Measurements from ENCODE around the gene IL1RAPL1.

Gene IL1RAPL1

DNA sequence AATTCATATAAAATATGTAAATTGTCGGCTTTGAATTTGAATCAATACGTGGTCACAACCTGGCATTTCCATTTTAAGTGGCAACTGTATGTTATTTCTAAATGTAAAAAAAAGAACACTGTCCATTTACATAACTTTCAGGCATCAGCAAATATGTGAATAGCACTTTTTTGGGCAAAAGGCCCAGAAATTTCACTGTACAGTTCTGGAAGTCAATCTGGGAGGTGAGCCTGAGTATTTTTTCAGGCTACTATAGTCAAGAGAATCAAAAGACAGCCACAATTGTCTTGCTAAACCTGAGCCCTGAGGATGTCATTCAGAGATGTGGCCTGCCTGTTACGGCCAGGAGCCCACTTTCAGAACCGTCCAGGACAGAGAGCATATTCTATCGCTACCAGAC is 1084.2 kb downstream of the IL1RAPL1 start:
- Histone ChIP-seq H3K4me3 (ENCODE audit: insufficient read depth, low read length, poor library complexity, severe bottlenecking) (no peak overlapping the region), H3K9me3 (ENCODE audit: insufficient read depth, low read length) (no peaks in the 10 kb centered on the region), H3K27ac (ENCODE audit: low read depth, low read length) (no peak overlapping the region), H3F3A (ENCODE audit: insufficient read depth) (no peaks in the 10 kb centered on the region), H3K36me3 (ENCODE audit: low read length) (no peaks in the 10 kb centered on the region), H3K27me3 (ENCODE audit: low read length) (no peaks in the 10 kb centered on the region), H3K9ac (ENCODE audit: low read length) (no peak overlapping the region), H3K9me2 (replicated peaks; ENCODE audit: insufficient read depth, low read length) (no peaks in the 10 kb centered on the region), H2AFZ (ENCODE audit: low read depth, low read length, severe bottlenecking) (no peak overlapping the region), H4K20me1 (ENCODE audit: low read depth, low read length) (no peaks in the 10 kb centered on the region), H3K79me2 (ENCODE audit: insufficient read depth, low read length) (no peaks in the 10 kb centered on the region), H3K4me2 (ENCODE audit: low read depth, low read length, poor library complexity, severe bottlenecking) (no peak overlapping the region)
- TF ChIP-seq, protein P1, sequence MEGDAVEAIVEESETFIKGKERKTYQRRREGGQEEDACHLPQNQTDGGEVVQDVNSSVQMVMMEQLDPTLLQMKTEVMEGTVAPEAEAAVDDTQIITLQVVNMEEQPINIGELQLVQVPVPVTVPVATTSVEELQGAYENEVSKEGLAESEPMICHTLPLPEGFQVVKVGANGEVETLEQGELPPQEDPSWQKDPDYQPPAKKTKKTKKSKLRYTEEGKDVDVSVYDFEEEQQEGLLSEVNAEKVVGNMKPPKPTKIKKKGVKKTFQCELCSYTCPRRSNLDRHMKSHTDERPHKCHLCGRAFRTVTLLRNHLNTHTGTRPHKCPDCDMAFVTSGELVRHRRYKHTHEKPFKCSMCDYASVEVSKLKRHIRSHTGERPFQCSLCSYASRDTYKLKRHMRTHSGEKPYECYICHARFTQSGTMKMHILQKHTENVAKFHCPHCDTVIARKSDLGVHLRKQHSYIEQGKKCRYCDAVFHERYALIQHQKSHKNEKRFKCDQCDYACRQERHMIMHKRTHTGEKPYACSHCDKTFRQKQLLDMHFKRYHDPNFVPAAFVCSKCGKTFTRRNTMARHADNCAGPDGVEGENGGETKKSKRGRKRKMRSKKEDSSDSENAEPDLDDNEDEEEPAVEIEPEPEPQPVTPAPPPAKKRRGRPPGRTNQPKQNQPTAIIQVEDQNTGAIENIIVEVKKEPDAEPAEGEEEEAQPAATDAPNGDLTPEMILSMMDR (IDR thresholded peaks at IDR 0.05; ENCODE audit: insufficient read depth, low read length, poor library complexity, severe bottlenecking): no peak

DNA sequence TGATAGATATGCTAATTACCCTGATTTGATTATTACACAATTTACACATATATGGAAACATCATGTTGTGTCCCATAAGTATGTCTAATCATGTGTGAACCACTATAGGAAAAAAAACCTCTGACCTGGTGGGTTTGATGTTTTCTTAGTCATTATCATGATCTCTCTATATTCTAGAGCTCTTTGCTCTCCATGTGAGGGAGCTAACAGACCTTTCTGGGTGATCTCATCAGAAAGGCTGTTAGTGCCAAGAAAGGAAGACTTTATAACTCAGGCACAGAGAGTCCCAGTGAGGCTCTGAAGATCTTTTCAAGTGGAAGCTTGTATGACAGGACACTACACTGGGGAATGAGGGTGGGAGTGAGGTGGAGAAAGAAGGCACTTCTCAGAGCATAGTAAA is 1100.4 kb downstream of the IL1RAPL1 start:
- Histone ChIP-seq H4K20me1 (ENCODE audit: low read depth, low read length) (no peaks in the 10 kb centered on the region), H3K4me2 (ENCODE audit: low read depth, low read length, poor library complexity, severe bottlenecking) (no peak overlapping the region), H3K27ac (ENCODE audit: low read depth, low read length) (no peak overlapping the region), H3K27me3 (ENCODE audit: low read length) (no peaks in the 10 kb centered on the region), H3K9me2 (replicated peaks; ENCODE audit: insufficient read depth, low read length) (no peaks in the 10 kb centered on the region), H2AFZ (ENCODE audit: low read depth, low read length, severe bottlenecking) (no peak overlapping the region), H3K36me3 (ENCODE audit: low read length) (no peaks in the 10 kb centered on the region), H3K9me3 (ENCODE audit: insufficient read depth, low read length) (no peaks in the 10 kb centered on the region), H3K9ac (ENCODE audit: low read length) (no peak overlapping the region), H3K79me2 (ENCODE audit: insufficient read depth, low read length) (no peaks in the 10 kb centered on the region), H3F3A (ENCODE audit: insufficient read depth) (no peaks in the 10 kb centered on the region), H3K4me3 (ENCODE audit: insufficient read depth, low read length, poor library complexity, severe bottlenecking) (no peak overlapping the region)
- no peak for TF ChIP-seq EZH2phosphoT487 (conservative IDR thresholded peaks at IDR 0.05; ENCODE audit: low read length)

DNA sequence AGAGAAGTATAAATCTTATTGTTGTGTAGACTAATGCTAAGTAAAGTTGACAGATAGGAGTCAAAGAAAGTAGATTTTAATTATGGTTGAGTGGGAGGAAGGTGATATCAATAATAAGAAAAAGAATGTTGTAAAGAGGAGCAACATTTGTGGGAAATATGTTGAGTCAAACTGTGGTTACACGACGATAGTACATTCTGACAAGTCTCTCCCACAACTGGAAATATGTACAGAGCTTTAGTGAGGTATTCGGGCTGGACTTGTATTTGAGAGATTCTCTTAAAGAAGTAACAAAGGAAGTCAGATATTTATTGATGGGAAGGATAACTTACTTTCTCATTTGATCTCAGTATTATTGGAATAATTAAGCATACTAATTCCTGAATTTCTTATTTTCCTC is 1102.8 kb downstream of the IL1RAPL1 start:
- H3K9me2 ChIP-seq (replicated peaks; ENCODE audit: insufficient read depth, low read length): no peaks in the 10 kb centered on the region
- H4K20me1 ChIP-seq (ENCODE audit: low read depth, low read length): no peaks in the 10 kb centered on the region
- H3K9ac ChIP-seq (ENCODE audit: low read length): no peak overlapping the region
- H3K27me3 ChIP-seq (ENCODE audit: low read length): no peaks in the 10 kb centered on the region
- no peaks in the 10 kb centered on the region for H3F3A ChIP-seq (ENCODE audit: insufficient read depth)
- H3K4me2 ChIP-seq (ENCODE audit: low read depth, low read length, poor library complexity, severe bottlenecking): no peak overlapping the region
- no peak for TF ChIP-seq EZH2phosphoT487 (conservative IDR thresholded peaks at IDR 0.05; ENCODE audit: low read length)
- TF ChIP-seq, protein P1 (IDR thresholded peaks at IDR 0.05; ENCODE audit: insufficient read depth, low read length, poor library complexity, severe bottlenecking): no peak
- H2AFZ ChIP-seq (ENCODE audit: low read depth, low read length, severe bottlenecking): no peak overlapping the region
- no peak overlapping the region for H3K4me3 ChIP-seq (ENCODE audit: insufficient read depth, low read length, poor library complexity, severe bottlenecking)
- no peaks in the 10 kb centered on the region for H3K9me3 ChIP-seq (ENCODE audit: insufficient read depth, low read length)
- H3K36me3 ChIP-seq (ENCODE audit: low read length): no peaks in the 10 kb centered on the region
- no peaks in the 10 kb centered on the region for H3K79me2 ChIP-seq (ENCODE audit: insufficient read depth, low read length)
- no peak overlapping the region for H3K27ac ChIP-seq (ENCODE audit: low read depth, low read length)

DNA sequence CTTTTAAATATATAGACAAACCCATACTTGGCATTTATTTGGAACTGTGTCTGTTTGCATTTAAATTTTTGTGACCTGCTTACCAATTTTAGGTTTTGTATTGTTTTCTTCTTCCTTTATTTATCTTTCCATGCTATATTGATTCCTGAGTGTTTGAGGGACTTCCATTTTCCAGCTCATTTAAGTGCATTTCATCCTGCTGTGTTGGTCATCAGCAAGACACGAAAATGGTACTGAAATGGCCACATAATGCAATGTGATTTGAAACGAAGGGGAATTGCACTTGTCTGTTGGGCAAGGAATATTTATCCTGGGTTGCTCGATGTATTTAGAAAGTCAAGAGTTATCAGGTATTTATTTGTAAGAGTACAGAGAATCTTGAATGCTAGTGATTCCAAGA is 1103.8 kb downstream of the IL1RAPL1 start:
- no peaks in the 10 kb centered on the region for H3K36me3 ChIP-seq (ENCODE audit: low read length)
- H3K9me2 ChIP-seq (replicated peaks; ENCODE audit: insufficient read depth, low read length): no peaks in the 10 kb centered on the region
- no peak overlapping the region for H3K27ac ChIP-seq (ENCODE audit: low read depth, low read length)
- TF ChIP-seq EZH2phosphoT487 (conservative IDR thresholded peaks at IDR 0.05; ENCODE audit: low read length): no peak
- TF ChIP-seq, protein P1 (IDR thresholded peaks at IDR 0.05; ENCODE audit: insufficient read depth, low read length, poor library complexity, severe bottlenecking): no peak
- no peaks in the 10 kb centered on the region for H4K20me1 ChIP-seq (ENCODE audit: low read depth, low read length)
- H3K4me2 ChIP-seq (ENCODE audit: low read depth, low read length, poor library complexity, severe bottlenecking): no peak overlapping the region
- no peaks in the 10 kb centered on the region for H3K9me3 ChIP-seq (ENCODE audit: insufficient read depth, low read length)
- H3F3A ChIP-seq (ENCODE audit: insufficient read depth): no peaks in the 10 kb centered on the region
- H2AFZ ChIP-seq (ENCODE audit: low read depth, low read length, severe bottlenecking): no peak overlapping the region
- H3K27me3 ChIP-seq (ENCODE audit: low read length): no peaks in the 10 kb centered on the region
- H3K79me2 ChIP-seq (ENCODE audit: insufficient read depth, low read length): no peaks in the 10 kb centered on the region
- no peak overlapping the region for H3K4me3 ChIP-seq (ENCODE audit: insufficient read depth, low read length, poor library complexity, severe bottlenecking)
- no peak overlapping the region for H3K9ac ChIP-seq (ENCODE audit: low read length)
